Lower lobe of right lung (tissue), 2 donors: Measurements from ENCODE around the gene CEP57. TPM values are rescaled to one million over a fixed set of nuclear protein-coding genes. Genes with fewer than 3 reads are reported as not detected.
A peak's percentile ranks its signal among the peaks of the same experiment; 100 is the strongest.

Experiments used
- ATAC-seq, 2 donors: fragments of 200-7000 bp; cut with Tn5 transposase; one replicate each; pipeline ENCODE4 v1.9.1; 2020 to 2022; ENCODE audit warnings: mild to moderate bottlenecking in 2 of 2, moderate library complexity in 2 of 2
- DNase-seq: peaks from one replicate; pipeline ENCODE4 v3.0.0-alpha.2; 2020
- H3K27ac ChIP-seq: fragments of 200-600 bp; one replicate; pipeline ENCODE4 v1.8.0; 2022
- H3K27me3 ChIP-seq: fragments of 200-600 bp; one replicate; pipeline ENCODE4 v1.8.0; 2022; ENCODE audit warnings: low read depth
- H3K36me3 ChIP-seq: fragments of 200-600 bp; one replicate; pipeline ENCODE4 v1.8.0; 2022; ENCODE audit warnings: mild to moderate bottlenecking
- H3K4me1 ChIP-seq: fragments of 200-600 bp; one replicate; pipeline ENCODE4 v1.8.0; 2022
- H3K4me3 ChIP-seq: fragments of 200-600 bp; one replicate; pipeline ENCODE4 v1.8.0; 2022; ENCODE audit warnings: mild to moderate bottlenecking
- H3K9me3 ChIP-seq: fragments of 200-600 bp; one replicate; pipeline ENCODE4 v1.8.0; 2022
- intact Hi-C: fragments of 100-400 bp; cut with DNase I; formaldehyde crosslinking; loops from one replicate; pipeline ENCODE4 v1.11.0; 2022
- total RNA-seq: library from RNA; stranded (reverse); fragmentation: NEBNext Ultra II Directional; extraction: Animal tissue kit (Norgen Biotek cat#: 25700); gene quantifications from one replicate; pipeline ENCODE4 v1.2.1, GENCODE V29; 2021
- TF ChIP-seq, protein P1 (sequence below): fragments of 200-600 bp; IDR thresholded peaks from one replicate; pipeline ENCODE4 v1.8.0; 2022; ENCODE audit warnings: antibody characterized with exemption, mild to moderate bottlenecking
- donor health status: DM: no; HTN: yes; CAD: no; lungs with severe emphysema.

Gene CEP57
- total RNA-seq, 1 donor from 2014 or later, result 30.2 TPM

DNA sequence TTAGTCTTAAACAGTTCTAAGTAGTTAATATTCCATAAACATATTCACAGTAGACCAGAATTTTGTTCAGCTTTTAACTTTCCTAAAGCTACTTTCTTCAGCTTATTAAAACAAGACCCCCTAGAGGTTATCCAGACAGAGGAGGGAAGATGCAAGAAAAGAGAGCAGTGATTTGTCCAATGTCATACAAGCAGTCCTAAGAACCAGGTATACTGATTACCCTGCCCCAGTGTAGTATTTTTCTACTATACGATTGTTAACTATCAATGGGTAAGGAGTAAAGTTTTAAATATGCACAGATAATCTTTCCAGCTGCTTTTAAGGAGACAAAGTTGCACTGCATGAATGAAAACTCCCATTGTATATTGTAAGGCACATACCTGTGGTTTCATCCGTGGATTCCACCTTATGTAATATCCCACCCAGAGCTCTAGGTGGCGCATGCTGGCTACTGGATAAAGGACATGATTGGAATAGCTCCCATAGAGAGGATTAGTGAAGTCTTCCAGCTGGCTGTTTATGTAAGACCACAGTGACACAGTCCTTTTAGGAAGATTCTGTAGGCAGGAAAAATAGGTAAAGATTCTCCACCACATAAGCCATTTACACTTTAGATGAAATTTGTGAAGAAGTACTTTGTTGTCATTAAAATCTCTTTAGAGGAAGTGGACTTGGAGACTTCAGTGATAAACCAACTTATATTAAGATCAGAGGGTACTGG lies 45.6 kb downstream of the CEP57 start:
- no peaks in the 10 kb centered on the region for H3K4me1 ChIP-seq
- DNase-seq (peak; percentile 56), ATAC-seq (peak; percentile 95 to 96)
- intact Hi-C loops, result no loop called here
- H3K9me3 ChIP-seq, result no peaks in the 10 kb centered on the region
- H3K4me3 ChIP-seq, result no peak overlapping the region
- H3K36me3 ChIP-seq, result peaks cover 93% of the 10 kb centered on the region
- no peaks in the 10 kb centered on the region for H3K27me3 ChIP-seq
- H3K27ac ChIP-seq, result no peak overlapping the region
- TF ChIP-seq, protein P1, sequence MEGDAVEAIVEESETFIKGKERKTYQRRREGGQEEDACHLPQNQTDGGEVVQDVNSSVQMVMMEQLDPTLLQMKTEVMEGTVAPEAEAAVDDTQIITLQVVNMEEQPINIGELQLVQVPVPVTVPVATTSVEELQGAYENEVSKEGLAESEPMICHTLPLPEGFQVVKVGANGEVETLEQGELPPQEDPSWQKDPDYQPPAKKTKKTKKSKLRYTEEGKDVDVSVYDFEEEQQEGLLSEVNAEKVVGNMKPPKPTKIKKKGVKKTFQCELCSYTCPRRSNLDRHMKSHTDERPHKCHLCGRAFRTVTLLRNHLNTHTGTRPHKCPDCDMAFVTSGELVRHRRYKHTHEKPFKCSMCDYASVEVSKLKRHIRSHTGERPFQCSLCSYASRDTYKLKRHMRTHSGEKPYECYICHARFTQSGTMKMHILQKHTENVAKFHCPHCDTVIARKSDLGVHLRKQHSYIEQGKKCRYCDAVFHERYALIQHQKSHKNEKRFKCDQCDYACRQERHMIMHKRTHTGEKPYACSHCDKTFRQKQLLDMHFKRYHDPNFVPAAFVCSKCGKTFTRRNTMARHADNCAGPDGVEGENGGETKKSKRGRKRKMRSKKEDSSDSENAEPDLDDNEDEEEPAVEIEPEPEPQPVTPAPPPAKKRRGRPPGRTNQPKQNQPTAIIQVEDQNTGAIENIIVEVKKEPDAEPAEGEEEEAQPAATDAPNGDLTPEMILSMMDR, result peak; percentile 90

DNA sequence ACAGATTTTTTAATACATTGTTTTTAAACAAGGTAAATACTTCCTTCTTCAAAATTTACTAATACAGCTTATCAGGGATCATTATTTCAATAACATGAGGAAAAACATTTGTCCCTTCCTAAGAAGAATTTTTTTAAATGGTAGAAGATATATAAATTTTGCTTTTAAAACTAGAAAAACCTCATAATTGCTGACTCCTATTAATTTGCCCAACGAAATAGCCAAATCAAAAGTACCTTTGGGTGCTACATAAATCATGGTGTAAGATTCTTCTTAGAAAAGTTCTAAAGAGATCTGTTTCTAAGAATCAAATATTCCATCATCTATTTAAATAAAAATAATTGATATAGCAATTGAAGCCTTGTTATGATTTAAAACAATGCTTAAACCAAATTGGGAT lies 54.9 kb downstream of the CEP57 start:
- ATAC-seq, result no peak
- Histone ChIP-seq H3K27ac (no peak overlapping the region), H3K4me3 (no peak overlapping the region), H3K4me1 (peaks cover 5% of the 10 kb centered on the region), H3K36me3 (peaks cover 62% of the 10 kb centered on the region), H3K27me3 (no peaks in the 10 kb centered on the region), H3K9me3 (no peaks in the 10 kb centered on the region)
- DNase-seq, result no peak
- TF ChIP-seq, protein P1, result no peak
- intact Hi-C loops, result no loop called here

DNA sequence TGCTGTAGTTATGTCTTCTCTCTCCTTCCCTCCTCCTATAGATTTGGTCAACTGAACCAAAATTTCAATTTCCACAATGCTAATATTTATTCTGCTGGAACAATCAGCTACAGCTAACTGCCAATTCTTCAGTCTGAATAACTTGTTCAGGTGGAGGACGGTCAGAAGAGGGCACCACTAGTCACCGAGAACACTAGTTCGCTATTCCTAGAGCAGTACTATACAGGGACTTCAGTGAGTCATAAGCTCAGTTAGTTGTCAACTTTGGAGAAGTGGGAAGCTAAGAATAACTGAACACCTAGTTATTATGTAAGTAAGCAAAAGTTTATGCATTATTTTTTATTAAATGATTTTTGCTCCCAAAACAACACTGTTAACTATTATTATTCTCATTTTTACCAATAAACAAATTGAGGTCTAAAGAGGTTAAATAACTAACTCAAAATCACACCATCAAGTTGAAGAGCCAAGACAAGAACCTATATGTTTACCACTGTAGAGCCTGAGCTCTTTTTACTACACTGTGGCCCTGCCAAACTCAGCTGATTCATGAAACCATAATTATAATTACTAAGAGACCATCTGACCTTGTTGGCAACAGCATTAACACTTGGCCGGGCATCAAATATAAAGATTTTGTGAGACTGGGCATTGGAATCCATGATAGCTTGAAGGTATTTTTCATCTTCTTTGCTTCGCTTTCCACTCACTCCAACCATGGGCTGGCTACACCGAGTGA lies 59.0 kb downstream of the CEP57 start:
- TF ChIP-seq, protein P1, result peak; percentile 53

DNA sequence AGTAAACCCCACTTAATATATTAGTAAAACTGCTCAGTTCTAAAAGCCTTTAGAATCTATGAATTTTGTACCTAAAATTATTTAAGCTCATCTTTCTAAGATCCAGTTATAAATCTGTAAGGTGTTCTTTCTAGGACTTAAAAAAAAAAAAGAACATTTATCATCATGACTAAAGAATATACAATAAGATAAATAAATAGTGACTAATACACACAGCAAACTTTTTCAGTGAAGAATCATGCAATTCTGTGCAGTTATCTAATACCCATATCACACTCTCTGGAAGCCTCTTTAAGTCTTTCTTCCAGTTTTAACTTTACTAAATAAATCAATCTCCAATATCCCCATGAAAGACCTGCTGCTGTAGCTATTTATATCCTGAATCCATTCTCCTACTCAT lies 59.8 kb downstream of the CEP57 start:
- Histone ChIP-seq H3K27ac (no peak overlapping the region), H3K27me3 (no peaks in the 10 kb centered on the region), H3K4me3 (no peak overlapping the region), H3K9me3 (no peaks in the 10 kb centered on the region), H3K36me3 (peaks cover 33% of the 10 kb centered on the region), H3K4me1 (peaks cover 5% of the 10 kb centered on the region)
- intact Hi-C loops, result no loop called here
- ATAC-seq (no peak), DNase-seq (no peak)
- TF ChIP-seq, protein P1, result no peak

More for the DNA sequence above, 59.0 kb downstream of the CEP57 start:
- peak; percentile 29 for DNase-seq
- intact Hi-C loops, result no loop called here
- H3K36me3 ChIP-seq, result peaks cover 39% of the 10 kb centered on the region
- H3K27ac ChIP-seq, result no peak overlapping the region
- no peak overlapping the region for H3K4me3 ChIP-seq
- no peaks in the 10 kb centered on the region for H3K9me3 ChIP-seq
- H3K27me3 ChIP-seq, result no peaks in the 10 kb centered on the region
- ATAC-seq, result peak; percentile 82 to 88
- H3K4me1 ChIP-seq, result peaks cover 5% of the 10 kb centered on the region

DNA sequence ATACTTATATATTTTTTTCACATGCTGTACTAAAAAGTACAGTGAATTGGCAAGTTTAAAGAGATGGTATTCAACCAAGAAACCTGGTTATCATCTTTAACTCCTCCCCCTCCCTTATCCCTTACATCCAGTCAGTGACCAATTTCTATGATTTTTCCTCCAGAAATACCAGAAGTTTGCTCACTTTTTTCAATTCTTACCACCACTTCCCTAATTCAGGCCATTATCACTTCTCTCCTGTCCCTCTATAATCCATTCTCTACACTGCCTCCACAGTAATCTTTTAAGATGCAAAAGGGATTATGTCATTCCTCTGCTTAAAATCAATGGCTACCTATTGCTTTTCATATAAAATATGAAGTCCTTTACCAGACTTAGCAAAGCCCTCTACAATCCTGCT lies 62.8 kb downstream of the CEP57 start:
- H3K27me3 ChIP-seq, result no peaks in the 10 kb centered on the region
- no peak for ATAC-seq
- peaks cover 5% of the 10 kb centered on the region for H3K4me1 ChIP-seq
- TF ChIP-seq, protein P1, result no peak
- H3K27ac ChIP-seq, result no peak overlapping the region
- intact Hi-C loops, result no loop called here
- DNase-seq, result no peak
- H3K4me3 ChIP-seq, result no peak overlapping the region
- peaks cover 29% of the 10 kb centered on the region for H3K36me3 ChIP-seq
- no peaks in the 10 kb centered on the region for H3K9me3 ChIP-seq
